Endothelial cell of umbilical vein (primary cell): ENCODE data around the gene GABBR2.

Source experiments
- EZH2 ChIP-seq: IDR thresholded peaks from 2 replicates; pipeline ENCODE4 v1.6.1; 2012; ENCODE audit warnings: borderline replicate concordance, low read depth, mild to moderate bottlenecking, moderate library complexity, low read length, inconsistent platforms; ENCODE audit not compliant: severe bottlenecking
- GATA2 ChIP-seq: IDR thresholded peaks from 2 replicates; pipeline ENCODE4 v1.7.0; 2011; ENCODE audit warnings: low read depth, mild to moderate bottlenecking, moderate library complexity, mixed read lengths, low read length; ENCODE audit not compliant: insufficient read length, insufficient read depth
- POLR2AphosphoS5 ChIP-seq: IDR thresholded peaks from 2 replicates; pipeline ENCODE4 v1.6.1; 2012; ENCODE audit warnings: low read depth, mild to moderate bottlenecking, control low read depth, low read length, moderate library complexity; ENCODE audit not compliant: insufficient read depth
- TF ChIP-seq, protein P1 (sequence below), 2 donors: IDR thresholded peaks; 1 replicate in 1 of 2; 2 replicates in 1 of 2; pipeline ENCODE4 v1.5.1; 2011; ENCODE audit warnings: low read length in 2 of 2, mild to moderate bottlenecking in 2 of 2, moderate library complexity in 2 of 2, control low read depth in 1 of 2, inconsistent platforms in 1 of 2, low read depth in 1 of 2; ENCODE audit not compliant: insufficient read depth in 1 of 2; ENCODE audit errors: extremely low read depth in 1 of 2
- TF ChIP-seq, protein P2 (sequence below): IDR thresholded peaks from 2 replicates; pipeline ENCODE4 v1.6.1; 2011; ENCODE audit not compliant: insufficient read depth, insufficient read length

DNA sequence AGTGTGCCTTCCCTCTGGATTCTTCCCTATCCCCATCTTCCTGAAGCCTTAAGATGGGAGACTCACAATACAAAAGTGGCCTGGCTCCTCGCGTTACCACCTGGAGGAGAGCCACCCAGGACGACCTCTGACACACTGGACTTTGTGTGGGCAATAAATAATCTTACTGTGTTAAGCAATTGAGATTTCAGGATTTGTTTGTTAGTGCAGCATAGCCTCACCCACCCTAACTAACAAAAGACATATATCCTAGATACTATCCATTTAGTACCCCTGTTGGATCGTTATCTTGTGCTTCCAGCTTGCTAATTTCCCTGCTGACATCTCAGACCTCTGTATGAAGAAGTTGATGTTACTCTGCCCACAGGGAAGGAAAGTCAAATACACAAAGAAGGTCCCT lies 7.9 kb downstream of the GABBR2 start:
- TF ChIP-seq POLR2AphosphoS5 (no peak), GATA2 (no peak), EZH2 (no peak)
- TF ChIP-seq, protein P1, sequence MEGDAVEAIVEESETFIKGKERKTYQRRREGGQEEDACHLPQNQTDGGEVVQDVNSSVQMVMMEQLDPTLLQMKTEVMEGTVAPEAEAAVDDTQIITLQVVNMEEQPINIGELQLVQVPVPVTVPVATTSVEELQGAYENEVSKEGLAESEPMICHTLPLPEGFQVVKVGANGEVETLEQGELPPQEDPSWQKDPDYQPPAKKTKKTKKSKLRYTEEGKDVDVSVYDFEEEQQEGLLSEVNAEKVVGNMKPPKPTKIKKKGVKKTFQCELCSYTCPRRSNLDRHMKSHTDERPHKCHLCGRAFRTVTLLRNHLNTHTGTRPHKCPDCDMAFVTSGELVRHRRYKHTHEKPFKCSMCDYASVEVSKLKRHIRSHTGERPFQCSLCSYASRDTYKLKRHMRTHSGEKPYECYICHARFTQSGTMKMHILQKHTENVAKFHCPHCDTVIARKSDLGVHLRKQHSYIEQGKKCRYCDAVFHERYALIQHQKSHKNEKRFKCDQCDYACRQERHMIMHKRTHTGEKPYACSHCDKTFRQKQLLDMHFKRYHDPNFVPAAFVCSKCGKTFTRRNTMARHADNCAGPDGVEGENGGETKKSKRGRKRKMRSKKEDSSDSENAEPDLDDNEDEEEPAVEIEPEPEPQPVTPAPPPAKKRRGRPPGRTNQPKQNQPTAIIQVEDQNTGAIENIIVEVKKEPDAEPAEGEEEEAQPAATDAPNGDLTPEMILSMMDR (IDR thresholded peaks at IDR 0.05; ENCODE audit: extremely low read depth in 1 of 2, insufficient read depth in 1 of 2, low read depth in 1 of 2, low read length in 2 of 2), result no peak
- TF ChIP-seq, protein P2, sequence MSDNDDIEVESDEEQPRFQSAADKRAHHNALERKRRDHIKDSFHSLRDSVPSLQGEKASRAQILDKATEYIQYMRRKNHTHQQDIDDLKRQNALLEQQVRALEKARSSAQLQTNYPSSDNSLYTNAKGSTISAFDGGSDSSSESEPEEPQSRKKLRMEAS, result no peak
